Effector CD4-positive, alpha-beta T cell (primary cell): Measurements from ENCODE around the gene FBXO9.

Source experiments
- DNase-seq: peaks from one replicate; pipeline ENCODE4 v3.0.0-alpha.2; 2020

The FBXO9 gene

DNA sequence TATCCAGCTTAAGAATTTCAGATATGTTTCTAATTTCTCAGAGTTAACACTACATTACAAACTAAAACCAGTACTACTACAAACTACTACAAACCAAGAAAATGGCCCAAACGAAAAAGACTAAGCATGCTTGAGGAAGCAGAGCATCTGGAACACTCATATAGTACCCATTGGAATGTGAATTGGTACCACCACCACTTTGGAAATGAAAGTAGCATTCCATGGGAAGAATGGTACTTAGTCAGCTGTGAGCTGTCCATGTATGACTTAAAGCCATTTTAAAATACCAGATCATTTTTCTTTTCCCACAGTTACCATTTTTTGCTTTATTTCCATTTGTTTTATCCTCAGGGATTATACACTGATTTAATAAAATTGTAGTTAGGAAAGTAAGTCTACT is 30.5 kb downstream of the FBXO9 start:
- DNase-seq: no peak

DNA sequence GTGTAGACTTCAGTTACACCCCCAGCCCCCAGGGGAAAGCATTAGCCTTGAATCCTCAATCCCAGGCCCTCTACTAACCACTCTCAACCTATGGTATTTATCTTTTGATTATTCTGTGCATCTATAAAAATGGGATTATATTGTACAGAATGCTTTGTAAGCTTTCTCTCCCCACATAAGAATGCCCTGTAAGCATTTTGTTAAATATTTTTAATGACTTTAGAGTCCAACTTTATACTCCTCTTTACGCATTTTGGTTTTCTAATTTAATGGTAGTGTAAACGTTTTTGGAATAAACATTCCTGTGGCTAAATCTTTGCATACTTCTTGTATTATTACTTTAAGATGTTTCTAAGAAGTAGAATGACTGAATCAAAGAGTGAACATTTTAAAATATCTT is 35.4 kb downstream of the FBXO9 start:
- no peak for DNase-seq

DNA sequence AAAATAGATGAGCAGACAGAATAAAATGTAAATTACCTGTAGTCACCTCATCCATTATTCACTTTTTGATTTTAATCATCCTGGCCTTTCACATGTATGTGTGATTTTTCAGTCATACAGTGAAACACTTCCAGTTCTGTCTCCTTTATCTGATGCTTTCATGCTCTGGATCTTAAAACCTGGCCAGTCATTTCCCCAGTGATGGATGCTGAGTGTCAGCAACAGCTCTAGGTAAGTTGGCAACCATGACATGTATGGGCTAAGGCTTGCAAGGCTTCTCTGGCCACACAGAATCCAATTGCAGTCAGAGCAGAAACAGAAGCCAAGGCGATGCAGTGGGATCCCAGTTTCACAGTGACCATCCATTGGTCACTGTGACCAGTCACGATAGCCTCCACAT is 35.8 kb downstream of the FBXO9 start:
- DNase-seq: no peak

DNA sequence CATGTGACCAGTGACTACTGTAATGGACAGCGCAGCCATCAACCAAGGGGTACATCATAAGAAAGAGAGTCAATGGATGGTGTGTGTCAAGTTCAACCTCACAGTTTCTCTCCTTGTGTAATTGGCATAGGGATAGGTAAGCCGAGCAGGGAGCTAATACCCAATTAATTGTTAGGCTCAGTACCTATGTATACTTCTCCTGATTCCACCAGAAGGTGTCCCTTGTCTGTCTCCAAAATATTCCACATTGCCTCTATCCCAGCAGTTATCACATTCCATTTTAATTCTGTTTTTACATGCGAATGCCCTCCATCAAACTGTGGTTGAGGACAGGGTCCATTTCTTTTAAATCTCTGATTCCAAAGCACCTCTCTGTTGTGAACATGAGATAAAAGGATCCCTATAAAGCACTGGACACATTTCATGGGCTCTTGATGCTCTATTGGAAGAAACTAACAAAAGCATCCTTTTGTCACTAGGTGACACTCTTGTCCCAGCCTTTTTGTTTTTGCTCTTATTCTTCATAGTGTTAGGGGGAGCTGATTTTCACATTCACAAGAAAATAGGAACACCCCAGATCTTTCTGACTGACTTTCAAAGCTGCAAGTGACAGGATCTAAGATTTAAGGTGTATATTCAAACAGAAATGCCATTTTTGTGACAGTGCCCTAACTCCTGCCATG is 38.9 kb downstream of the FBXO9 start:
- no peak for DNase-seq

DNA sequence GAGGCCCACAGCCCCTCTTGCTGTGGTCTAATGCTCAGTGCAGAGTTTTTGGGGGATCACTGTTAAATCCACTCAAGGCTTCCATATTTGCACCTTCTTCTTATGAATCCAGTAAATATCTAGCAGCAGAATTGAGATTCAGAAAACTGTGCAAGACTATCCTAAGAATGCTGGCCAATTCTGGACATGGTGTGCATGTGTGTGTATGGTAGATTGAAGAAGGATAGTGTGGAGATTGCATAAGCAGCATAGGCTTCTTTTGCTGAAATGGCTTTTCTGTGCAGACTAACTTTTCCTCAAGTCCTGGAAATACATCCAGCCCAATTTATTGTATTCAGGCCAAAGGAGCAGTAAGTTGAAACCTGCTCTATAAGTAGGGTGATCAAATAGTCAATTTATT is 39.7 kb downstream of the FBXO9 start:
- no peak for DNase-seq

DNA sequence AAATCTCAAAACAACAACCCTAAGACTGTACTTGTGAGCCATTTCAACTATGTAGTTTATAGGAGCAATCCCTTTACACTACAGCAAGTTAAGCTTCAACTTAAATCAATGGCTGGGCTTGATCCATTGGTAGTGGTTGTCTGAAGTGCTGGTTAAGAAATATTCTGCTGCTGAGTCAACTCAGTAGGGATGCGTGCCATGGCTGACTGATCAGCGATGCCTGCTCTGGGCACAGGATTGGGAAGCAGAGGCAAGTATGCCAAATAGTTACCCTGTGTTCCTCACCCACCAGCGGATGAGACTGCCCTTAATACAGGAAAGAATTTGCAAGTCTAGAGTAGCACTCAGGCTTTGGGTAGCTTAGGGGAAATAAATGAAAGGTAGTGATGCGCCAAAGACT is 41.9 kb downstream of the FBXO9 start:
- no peak for DNase-seq

DNA sequence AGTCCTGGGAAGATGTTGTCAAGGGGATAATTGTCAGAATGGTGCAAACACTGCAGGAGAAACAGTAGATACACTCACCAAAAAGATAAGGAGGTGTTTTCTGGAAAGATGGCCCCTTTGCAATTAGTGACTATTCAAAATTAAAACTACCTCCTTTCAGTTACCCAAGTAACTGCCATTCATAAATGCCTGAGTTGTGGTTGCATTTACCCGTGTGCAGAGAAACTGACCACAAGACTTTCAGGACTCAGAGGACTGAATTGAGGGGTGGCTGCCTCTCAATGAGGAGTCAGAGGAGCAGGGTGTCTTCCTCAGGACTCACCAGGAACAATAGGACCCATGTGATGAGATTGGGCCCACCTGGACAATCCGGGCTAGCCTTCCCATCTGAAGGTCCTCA is 44.4 kb downstream of the FBXO9 start:
- no peak for DNase-seq

DNA sequence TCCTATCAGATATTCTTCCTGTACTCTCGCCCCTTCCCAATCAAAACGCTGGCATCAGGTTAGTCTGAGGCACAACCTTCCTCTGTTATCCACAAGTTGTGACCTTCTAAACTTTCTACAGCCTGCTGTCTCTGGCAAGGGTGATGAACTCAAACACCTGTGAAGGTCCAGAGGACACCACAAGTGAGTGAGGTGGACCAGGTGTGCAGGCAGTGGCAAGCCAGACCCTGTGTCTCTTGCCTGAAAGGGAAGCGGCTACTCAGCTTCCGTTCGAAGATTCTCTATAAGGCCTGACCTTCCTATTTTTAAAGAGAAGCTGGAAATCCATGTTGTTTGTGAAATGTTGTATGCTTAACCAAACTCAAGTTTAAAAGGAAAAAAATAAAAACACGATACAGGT is 46.7 kb downstream of the FBXO9 start:
- no peak for DNase-seq

DNA sequence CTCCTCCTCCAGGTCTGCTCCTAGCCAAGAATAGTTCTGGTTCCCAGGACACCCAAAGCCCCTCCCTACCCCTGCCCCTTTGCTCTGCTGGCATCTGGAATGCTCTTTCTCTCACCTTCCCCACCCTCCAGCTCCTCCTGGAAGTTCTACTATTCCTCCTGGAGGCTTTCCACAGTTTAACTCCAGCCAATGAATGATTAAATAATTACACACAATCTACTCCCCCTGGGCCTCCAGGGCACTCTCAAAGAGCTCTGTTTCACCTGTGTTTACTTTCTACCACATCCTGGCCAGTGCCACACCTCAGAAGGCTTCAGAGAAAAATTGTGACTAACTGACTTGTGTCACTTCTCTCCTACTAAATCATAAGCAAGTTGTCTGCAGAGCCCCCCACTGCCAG is 47.2 kb downstream of the FBXO9 start:
- DNase-seq: no peak

DNA sequence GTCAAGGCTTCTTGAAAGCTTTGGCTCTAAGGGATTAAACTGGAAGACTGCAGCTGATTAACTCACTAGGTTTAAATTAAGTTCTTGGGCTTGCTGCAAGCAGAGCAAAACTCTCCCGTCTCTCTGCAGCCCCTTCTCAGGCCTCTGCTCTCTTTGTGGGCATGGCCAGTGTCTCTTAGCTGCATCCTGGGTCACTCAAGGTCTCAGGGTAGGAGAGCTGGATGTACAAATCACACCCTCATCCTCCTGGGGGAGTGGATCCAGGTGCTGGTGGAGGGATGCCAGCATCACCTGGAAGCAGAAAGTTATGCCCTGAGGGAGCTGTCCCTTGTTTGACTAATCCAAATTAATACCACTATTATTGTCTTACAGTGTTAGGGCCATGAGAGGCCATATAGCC is 47.7 kb downstream of the FBXO9 start:
- DNase-seq: no peak

DNA sequence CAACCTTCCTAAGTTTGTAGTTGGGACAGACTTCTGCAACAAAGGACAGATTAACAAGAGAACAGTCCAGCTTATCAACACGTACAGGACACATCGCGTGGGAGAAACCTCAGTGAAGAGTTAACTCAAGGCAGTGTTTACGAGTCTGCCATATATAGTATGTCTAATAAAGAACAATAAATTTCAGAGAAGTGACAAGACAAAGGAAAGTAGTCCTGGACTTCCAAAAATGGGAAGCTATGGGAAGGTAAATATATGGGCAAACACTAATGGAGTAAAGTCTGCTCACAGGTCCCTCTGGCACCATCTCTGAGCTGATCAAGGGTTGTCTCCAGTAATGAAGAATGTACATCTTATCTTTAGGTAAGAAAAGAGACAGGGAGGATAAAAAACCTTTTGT is 48.5 kb downstream of the FBXO9 start:
- DNase-seq: no peak

DNA sequence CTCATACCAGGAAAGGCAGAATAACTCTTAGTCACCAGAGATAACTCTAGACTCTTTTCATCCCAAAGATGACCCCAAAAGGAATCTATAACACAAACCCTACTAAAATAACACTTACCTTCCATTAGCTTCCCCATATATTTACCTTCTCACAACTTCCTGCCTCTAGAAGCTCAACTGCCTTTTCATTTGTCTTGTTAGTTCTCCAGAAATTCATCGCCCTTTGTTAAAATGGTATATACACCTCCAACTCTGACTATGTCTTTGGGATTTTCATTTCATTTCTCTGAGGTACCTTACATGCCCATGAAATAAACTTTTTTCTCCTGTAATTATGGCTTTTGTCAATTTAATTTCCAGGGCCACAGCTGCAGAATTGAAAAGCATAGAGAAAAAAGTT is 49.9 kb downstream of the FBXO9 start:
- DNase-seq: no peak

DNA sequence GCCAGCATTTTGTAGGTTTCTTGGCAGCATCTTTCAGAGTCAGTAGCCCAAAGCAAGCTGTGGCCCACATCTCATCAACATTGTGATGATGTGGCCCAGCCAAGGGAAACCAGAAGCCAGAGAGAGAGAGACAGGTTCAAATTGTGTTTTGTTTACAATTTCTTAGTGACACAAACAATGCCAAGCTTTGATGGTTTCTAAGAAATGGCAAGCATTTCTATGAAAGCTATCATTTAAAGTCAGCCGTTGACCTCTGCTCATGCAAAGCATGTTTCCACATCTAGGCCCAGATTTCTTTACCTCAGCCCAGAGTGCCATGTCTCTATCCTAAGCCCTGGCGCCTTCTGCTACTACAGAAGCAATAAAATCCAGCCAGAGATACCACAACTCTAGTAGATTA is 50.5 kb downstream of the FBXO9 start:
- no peak for DNase-seq

DNA sequence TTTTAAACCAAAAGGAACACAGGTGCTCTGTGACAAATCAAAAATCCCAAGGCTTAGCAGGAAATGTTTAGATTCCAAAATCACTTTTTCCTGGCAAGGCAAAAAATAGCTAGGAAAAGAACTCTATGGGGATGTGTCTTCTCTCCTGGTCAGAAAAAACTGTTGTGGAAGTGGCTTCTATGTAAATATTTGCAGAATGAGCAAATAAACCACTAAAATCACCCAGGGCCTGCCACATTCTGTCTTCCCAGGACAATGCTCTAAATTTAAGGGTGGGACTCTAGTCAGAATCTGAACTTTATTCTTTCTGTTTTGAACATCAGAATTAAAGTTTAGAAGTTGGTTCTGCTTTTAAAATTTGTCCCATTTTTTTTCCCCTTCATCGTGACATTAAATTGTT is 54.1 kb downstream of the FBXO9 start:
- no peak for DNase-seq

DNA sequence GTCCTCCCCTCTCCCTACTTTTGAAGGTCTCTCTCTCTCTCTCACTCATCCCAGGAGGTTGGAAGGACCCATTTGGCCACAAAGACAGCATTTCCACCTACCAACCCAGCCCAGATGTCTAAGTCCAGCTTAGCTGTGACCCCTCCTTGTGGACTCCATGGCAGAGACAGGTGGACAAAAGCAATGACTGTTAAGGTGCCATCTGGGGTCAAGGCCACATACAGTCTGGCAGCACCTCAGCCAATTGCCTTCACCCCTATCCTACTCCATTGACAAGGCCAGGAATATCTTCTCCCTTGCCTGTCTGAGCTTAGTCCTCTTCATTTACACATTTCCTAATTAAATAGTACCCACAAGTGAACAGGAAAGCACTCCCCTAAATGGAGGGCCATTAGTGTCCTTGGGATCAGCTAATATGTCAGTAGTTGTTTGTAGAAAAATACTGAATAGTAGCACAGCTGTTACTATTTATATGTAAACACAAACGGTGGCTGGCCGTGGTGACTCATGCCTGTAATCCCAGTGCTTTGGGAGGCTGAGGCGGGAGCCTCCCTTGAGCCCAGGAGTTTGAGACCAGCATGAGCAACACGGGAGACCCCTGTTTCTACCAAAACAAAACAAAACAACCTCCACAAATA is 54.7 kb downstream of the FBXO9 start:
- DNase-seq: no peak

DNA sequence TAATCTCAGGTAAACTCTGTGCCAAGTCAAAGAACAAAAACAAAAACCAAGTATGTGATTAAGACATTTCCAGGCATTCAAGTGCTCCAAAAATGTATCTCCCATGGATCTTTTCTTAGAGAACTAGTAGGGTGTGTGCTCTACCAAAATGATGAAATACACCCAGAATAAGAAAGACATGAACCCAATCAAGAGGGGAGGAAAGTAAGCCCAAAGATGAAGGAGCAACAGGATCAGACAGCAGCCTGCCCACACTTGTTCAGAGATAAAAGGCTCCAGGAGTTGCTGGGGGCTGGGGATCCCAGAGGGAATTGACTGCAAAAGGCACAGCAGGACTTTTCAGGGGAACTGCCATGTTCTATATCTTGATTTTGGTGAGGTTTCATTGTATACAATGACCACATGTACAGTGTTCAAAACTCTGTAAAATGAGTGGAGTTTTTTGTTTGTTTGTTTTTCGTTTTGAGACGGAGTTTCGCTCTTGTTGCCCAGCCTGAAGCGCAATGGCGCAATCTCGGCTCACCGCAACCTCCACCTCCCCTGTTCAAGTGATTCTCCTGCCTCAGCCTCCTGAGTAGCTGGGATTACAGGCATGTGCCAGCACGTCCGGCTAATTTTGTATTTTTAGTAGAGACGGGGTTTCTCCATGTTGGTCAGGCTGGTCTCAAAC is 59.1 kb downstream of the FBXO9 start:
- no peak for DNase-seq

DNA sequence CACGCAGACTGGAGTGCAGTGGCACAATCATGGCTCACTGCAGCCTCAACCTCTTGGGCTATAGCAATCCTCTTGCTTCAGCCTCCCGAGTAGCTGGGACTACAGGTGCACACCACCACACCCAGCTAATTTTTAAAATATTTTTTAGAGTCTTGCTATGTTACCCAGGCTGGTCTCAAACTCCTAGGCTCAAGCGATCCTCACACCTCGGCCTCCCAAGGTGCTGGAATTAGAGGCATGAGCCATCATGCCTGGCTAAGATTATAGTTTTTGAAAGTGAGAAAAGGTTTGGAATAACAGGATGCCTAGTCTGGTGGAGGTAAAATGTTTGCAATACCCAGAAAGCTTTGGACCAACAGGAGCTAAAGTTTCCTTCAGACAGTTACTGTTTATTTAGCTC is 60.1 kb downstream of the FBXO9 start:
- DNase-seq: no peak

DNA sequence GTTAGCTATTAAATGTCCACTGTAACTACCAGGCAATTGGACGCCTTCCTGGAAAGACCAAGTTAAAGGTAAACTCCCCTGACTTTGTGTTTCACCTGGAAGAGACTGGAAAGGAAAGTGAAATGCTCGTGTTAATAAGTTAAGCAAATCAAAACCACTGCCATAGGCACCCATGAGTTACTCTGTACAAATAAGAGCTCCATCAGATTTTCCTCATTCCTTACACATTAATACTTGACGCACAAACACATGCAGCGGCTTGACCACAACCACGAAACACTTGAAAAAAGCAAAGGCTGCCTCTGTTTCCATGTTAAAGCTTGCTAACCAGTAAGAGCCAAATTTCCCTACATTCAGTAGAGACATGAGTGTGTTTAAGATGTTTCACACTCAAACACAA is 63.6 kb downstream of the FBXO9 start:
- DNase-seq: no peak

DNA sequence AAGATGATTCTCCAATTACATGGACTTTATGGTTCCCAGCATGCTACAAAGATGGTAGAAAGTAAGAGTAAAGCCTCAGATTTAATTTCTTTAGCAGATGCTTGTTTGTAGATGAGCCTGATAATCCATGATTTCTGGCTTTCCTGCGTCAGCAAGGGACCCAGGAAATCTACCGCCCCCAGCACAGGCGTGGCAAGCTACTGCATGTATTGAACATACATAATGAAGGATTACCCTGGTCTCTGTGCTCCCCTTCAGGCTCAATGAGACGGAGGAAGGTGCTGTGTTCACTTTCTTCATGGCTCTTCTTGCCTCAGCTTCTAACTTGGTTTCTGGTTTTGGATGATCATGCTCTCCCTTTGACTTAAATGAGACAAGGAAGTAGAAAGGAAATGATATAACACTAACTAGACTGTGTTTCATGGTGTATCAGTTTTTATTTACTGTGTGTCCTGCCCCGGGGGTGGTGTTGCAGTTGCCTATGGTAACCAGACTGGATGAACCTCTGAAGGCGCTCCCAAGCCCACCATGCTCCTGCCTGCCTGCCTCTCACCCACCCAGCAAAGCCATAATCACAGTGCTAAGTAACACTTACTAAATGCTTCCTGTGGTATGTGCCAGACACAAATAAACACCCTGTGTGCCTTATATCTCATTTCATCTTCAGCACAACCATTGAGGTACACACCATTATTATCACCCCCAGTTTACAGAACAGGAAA is 65.5 kb downstream of the FBXO9 start:
- no peak for DNase-seq

DNA sequence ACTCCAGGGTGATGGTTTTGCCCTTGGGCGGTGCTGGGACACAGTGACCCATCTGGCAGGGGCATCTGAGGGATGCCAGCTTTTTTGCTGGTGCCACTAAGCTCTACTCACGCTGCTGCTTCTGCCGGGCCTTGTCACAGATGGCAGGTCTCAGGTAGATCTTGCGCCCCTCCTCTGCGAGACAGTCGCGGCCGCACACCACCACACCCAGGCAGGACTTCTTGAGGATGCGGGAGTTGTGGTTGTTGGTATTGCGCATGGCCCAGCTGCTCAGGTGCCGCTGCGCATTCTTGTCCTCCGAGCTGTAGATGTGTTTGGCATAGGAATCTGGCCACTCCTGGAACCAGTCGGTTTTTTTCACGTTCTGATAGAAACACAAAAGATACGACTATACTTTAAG is 68.8 kb downstream of the FBXO9 start:
- no peak for DNase-seq

DNA sequence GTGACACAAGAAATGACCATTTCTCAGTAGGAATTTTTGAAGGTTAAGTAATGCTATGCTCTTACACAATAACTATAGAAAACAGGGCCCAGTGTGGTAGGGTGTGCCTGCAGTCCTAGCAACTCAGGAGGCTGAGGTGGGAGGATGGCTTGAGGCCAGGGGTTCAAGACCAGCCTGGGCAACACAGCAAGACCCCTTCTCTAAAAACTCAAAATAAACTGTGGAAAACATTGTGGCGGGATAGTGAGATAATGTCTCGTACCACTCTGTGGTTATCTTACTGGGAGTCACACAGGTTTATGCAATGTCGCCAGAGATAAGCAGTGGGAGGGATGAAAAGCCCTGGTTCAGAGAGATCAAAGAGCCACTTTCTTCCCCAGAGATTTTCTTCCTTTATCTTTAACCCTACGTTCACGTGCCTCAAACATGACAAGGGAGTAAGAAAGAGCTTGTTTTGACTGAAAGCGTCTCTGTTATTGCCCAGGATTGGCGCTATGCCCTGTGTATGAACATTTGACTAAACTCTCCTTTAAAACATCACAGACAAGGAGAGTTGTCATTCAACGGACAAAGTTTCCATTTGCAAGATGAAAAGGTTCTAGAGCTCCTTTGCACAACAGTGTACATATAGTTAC is 69.5 kb downstream of the FBXO9 start:
- DNase-seq: no peak

DNA sequence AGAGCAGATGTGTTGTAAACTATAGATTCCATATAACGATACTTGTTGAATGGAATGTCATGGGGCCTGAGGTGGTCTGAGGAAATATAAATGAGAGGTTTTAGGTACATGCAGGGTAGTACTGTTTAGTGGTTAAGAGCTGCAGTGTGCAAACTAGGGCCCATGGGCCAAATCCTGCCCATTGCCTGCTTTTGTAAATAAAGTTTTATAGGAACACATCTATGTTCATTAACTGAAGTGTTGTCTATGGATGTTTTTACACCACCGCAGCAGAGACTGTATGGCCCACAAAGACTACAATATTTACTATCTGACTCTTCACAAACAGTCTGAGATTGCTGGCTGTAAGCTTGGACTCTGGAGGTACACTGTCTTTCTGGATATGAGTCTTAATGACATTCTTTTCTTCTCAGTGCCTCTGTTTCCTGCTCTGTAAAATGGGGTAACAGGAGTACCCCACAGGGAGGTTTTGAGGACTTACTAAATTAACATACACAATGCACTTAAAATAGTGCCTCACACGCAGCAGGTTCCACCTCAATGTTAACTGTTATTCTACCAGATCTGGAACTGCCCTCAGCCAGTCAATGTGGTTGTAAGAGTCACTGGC is 70.9 kb downstream of the FBXO9 start:
- DNase-seq: no peak

DNA sequence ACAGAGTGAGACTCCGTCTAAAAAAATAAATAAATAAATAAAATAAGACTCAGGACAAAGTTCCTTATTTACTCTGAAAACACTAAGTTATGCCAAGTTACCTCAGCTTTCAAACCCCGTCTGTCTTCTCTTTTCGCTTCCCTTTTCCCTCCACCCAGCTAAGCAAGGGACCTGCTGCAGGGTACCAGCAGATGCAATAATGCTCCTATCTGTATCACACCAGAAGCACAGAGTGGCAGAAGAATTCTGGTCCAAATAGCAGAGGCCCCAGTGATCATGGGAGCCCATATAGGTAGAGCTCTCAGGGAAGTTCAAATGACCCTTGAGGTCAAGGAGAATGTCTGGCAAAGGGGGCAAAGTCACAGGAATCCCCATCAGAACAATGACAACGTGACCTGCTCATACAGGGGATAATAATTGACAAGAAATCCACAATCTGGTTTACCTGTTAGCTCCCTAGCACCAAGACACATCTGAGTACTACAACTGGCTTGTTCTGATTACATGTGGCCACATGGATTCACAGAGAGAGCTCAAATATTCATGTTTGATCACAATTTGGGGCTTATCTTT is 74.7 kb downstream of the FBXO9 start:
- DNase-seq: no peak
